ENCODE data around the gene STAB1.
"Not testable (repeated sequence)": the region's sequence is repeated elsewhere in the genome, so short reads cannot be mapped to it uniquely, and the experiment has no call there.

Gene STAB1

GRCh38 chr3:52524752-52525679 lies 29.9 kb downstream of the STAB1 start:
- no peak for DNase-seq

DNA sequence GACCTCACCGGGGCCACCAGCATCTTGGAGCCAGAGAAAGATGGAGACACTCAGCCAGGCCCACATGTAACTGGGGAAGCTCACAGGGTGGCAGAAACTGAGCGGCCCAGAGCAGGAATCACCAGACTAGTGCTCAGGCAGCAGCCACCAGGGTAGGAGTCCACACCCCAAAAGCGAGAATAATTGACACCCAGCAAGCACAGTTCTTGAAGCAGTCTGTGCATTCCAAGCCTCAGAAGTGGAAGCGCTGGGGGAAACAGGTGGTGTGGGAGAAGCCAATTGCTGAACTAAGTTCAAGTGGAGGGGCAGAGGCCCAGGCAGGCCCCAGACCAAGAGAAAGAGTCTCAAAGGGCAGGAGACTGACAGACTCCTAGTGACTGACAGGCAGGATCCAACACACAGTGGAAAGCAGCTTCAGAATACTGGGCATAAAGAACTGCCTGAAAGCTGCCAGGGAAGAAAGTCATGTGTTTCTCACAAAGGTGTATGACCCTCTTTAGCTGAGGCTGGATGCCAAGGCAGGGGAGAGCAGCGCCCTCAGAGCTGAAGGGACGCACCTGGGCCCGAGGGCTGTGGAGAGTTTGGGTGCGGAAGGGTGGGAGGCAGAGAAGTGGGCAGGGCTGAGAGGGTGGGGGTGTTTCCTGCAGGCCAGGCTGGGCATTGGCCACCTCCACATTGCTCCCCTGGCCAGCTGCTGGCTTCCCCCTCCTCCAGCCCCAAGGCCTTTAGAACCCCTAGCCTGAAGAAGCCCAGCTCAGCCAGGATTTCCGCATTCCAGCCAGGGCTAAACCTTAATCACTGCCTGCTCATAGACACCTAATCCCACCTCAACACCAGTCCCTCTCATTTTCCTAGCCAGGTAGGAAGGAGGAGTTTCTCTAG lies 30.8 kb downstream of the STAB1 start:
- DNase-seq: no peak

GRCh38 chr3:52526671-52527038 lies 31.5 kb downstream of the STAB1 start:
- DNase-seq: not testable (repeated sequence)

DNA sequence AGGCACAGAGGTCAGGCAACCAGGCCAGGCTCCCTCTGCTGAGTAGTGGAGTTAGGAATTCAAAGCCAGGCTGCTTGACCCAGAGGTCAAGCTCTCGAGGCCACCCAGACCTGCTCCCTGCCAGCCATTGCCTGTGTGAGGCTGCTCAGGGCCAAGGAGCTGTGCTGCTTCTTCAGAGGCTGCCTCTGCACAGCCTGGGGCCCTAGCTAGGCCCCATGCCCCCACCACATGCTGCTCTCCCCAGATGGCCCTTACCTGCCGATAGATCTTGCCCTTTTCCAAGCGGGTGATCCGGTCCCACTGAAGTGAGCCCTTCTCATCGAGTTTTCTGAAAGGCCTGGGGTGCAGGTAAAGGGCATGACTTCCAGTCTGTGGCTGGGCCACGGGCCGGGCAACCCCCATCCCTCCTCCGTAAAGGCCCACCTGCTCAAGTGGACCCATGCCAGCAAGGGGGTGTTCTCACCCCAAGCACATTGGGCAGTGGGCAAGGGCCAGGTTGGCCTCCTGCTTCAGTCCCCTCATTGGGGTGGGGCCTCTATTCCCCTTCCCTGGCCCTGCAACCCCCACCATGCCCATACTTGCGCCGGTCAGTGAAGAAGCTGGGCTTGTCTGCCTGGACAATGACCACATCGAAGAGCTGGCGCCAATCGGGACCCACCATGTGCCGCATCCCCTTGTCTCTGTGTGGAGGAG lies 32.0 kb downstream of the STAB1 start:
- no peak for DNase-seq

DNA sequence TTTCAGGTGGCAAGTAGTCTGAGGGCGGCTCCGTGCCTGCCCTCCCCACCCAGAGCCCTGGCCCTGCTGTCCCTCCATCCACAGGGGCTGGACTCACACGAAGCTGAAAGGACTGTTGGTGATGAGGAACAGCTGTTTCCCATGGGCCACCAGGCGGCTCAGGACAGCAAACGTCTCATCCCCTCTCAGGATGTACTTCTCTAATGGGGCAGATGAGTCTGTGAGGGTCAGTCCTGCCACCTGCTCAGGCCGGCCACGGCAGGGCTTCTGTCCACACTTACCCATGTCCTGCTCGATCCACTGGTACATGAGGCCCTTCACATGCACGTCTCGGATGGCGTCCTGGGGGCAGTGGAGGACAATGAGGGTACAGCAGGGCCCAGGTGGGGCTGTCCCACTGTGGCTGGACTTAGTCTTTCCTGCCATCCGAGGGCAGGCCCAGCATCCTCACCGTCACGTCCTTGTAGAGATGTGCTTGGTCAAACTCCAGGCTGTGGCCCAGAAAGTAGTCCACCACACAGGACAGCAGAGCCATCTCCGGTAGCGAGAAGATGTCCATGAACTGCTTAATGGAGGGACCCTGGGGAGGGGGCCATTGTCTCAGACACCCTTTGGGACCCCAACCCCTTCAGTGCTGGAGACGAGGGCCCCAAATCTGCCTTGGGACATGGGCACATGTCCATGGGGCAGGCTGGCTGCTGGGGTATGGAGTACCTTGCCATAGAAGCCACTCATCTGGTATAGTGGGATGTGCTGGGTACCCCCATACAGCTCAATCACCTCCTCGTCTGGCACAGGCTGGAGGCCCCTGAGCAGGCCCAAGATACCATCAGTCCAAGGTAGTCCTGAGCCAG lies 32.8 kb downstream of the STAB1 start:
- no peak for DNase-seq

- DNase-seq: no peak
Measured at GRCh38 chr3:52528586-52529375, 33.6 kb downstream of the STAB1 start.

- no peak for DNase-seq
Measured at GRCh38 chr3:52529376-52530333, 34.5 kb downstream of the STAB1 start.

DNA sequence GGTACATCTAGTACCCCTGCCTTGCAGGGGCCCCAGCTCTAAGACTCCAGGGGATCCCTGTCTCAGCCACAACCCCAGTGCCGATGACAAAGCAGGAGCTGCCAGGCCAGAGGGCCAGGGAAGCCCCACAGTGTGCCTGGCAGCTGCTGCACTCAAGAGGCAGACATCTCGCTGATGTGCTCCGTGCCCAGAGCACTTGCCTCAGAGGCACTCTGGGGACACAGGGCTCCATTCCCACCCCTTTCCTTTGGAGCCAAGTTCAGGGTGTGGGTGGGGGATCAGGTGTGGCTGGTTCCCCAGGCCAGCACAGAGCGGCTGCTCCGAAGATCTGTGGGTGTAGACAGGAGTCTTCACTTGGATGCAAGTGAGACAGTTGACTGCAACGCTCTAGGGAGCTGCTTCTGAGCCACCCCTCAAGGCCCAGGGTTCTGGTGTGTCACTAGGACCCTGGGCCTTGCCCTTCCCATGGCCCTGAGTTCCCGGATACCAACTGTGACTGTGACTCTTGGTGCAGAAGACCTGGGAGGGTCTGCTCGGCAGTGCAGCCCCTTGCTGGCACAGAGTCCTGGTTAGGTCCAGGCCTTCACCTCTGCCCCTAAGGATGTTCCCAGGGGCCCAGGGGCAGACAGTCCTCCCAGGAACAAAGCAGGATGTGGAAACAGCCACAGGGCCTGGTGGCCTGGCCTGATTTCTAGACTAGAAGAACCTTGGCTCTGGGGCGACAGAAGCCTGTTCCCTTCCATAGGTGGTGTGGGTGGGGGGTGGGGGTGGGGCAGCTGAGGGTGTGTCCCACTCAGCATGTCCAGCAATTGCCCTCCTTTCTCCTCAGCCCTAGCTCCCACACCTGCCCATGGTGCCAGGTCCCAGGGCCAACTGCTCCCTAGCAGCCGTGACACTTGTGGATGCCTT lies 36.0 kb downstream of the STAB1 start:
- DNase-seq: no peak

DNA sequence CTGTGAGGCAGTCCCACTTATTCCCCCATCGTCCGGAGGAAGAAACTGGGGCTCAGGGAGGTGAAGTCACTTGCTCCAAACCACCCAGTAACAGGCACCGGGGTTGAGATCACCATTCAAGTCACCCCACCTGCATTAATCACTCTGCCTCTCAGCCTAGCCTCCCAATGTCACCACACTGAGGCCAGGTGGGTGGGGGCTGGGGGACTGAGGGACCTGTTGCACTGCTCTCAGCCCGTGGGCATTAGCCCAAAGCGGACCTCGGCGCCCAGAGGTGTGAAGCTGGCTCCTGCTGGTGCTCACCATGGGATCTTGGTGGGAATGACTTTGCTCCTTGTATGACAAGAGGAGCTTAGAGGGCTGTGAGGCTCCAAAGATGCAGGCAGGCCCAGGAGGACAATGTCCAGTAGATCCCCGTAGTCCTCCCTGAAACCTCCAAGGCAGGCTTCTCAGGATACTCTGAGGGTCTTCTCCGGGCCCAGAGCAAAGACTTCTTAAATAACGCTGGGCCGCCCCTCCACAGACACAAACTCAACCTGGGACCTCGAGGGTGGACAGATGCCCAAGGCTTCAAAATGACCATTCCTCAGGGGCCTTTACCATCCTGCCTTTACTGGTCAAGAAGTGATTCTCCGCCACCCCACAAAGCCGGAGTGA lies 36.9 kb downstream of the STAB1 start:
- no peak for DNase-seq

DNA sequence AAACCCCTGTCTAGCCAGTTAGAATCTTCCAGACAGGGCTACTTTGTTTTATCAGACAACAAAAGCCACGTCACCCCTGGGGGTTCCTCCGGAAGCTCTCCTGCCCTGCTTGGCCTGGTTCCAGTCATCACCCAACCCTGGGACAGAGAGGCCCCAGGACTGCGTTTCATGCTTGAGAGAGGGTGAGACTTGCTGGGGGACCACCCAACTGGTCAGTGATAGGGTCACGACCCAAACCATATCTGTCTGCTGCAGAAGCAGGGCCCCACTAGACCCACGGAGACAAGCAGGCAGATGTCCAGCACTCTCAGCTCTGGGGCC lies 37.3 kb downstream of the STAB1 start:
- no peak for DNase-seq

DNA sequence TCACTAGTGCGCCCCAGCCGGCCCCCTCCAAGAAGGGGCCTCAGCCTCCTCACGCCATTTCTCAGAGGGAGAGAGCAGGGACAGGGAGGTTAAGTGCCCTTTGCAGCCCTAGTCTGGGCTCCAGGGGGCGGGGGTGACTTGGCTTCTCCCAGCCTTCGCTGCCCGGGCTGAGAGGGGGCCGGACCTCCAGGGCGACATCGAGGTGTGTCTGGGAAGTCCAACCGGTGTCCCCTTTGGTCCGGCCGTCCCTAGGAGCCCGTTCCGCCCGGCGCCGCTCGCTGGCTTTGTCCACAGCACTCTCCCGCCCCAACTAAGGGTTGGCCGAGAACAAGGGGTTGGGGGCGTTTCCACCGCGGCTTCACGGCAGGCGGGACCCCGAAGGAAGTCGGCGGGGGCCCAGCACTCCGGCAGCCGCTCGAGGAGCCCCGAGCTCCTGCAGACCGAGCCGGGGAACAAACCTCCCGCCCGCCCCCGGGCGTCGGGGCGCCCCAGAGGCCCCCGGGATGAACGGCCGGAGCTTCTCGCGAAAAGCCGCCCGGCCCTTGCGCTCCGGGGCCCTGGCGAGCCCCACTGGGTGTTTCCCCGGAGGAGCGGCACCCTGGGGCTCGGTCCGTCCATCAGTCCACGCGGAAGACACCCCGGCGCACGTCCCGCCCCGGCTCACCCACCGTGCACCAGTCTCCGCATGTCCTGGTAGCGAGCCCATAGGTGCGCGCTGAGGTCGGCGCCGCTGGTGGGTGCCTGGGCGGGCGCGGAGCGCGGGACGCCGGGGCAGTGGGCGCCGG lies 37.9 kb downstream of the STAB1 start:
- no peak for DNase-seq

DNA sequence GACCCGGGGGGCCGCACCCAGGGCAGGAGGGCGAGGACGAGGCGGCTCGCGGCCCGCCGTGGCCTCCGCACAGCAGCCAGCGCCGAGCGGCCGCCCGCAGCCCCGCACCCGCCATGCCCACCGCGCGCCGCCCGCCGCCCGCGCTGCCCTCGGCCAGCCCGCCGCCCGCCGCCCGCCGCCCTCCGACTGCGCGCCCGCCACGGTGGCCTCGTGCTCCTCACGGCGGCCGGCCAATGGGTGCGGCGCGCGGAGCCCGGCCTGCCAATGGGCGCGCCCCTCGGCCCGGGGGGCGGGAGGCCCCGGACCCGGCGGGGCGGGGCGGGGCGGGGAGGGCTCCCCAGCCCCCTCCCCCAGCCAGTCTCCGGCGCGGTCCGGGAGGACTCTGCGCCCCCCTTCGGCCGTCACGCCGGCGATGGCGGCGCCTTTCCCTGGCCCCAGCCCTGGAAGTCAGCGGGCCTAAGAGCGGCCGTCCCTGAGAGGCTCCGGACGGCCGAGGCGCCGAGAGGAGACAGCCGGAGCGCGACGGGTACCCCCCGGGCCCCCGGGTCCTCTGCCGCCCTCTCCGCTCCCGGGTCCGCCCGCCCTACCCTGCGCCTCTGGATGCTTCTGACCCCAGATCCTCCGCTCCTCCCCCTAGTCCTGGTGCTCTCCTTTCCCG lies 38.6 kb downstream of the STAB1 start, which contains the start of gene NT5DC2:
NT5DC2 (minus strand) TSS at position 235 of the 658 bp plus-strand sequence; CDS start at position 115, 120 bp downstream.
- no peak for DNase-seq

DNA sequence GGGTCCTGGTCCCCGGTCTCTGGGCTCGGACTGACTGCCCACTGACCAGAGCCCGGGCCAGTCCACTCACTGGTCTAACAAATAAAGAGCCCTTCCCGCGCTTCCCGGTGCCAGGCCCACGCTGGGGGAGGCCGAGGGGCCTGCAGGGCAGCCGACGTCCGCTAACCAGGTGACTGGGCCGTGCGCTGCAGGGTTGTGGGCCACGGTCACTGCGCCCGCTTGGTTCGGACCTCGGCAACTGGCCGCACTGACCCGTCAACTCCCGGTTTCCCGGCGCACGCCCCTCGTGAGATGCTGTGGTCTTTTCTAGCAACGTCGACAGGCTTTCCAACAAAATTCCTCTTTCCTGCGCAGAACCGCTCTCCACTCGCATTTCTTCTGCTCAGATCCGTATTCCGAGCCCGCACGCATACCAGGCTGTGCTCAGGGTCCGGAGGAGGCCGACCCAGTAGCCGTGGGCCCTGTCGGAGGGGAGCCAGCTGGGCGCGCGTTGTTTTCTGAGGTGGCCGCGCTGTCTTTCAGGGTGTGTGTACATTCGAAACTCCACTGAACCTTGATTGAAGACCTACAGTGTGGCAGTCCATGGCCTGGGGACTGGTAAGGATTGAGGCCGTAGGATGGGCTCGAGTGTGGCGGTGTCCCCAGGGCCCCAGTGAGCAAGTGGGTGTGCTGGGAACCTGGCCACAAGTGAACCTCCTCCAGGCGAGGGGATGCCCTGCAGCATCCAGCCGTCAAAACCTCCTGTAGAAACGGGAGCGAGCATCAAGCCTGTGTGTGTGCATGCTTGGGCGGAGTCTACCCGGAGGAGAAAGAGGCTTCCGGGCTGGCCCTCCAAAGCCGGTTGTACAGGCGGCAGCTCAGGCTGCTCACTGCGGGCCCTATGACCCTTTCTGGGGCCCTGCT lies 39.4 kb downstream of the STAB1 start:
- no peak for DNase-seq

DNA sequence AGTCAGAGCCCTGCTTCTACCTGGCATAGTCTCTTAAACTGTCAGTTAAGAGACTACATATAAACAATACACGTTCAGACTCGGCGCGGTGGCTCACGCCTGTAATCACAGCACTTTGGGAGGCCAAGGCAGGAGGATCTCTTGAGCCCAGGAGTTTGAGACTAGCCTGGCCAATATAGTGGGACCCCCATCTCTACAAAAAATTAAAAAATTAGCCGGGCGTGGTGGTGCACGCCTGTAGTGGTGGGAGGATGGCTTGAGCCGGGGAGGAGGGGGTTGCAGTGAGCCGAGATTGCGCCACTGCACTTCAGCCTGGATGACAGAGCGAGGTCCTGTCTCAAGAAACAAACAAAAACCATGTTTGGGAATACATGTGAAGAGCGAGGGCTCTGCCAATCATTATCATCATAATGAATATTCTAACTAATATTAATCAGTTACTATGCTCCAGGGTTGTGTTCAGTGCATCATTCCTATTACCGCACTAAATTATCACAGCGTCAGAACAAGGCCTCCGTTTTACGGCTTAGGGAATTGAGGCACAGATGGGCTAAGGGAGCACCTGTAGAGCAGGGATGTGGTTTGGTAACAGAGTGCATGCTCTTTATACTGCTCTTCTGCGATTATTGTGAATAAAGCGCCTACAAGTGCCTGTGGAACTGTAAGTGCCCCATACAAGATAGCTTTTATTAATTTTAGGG lies 40.4 kb downstream of the STAB1 start:
- DNase-seq: no peak

GRCh38 chr3:52536112-52536368 lies 40.9 kb downstream of the STAB1 start:
- no peak for DNase-seq

Data from NCI-H1417 treated with DMSO at 0.1 percent for 48 hours (cell line).